ENCODE results near the gene PPM1A.

Gene PPM1A

DNA sequence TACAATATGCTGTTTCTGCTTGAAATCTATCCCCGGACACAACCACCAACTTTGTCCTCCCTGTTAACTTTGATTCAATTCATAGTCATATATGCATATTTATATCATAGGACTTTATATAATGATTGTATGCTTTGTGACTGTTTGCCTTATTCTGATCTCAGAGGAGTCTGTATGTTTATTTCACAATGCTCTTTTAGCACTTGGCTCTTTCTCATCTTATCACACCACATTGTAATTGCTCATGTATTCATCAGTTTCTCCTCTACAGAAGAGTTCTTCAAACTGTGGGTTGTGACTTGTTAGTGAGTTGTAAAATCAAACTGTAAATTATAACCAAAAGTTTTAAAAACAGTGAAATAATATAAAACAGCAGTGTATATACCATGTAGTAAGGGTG is 21.7 kb upstream of the PPM1A start:
- no peak for DNase-seq

DNA sequence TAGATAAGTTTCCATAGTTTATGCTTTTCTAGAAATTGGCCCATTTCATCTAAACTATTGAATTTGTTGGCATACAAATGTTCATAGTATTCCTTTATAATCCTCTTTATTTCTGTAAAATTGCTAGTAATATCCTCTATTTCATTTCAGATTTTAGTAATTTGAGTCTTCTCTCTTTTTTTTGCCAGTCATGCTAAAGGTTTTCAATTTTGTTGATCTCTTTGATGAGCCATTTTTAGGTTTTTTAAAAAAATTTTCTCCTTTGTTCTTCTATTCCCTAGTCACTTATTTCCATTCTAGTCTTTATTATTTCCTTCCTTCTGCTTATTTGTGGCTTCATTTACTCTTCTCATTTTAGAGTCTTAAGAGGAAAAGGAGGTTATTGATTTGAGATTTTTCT is 19.4 kb upstream of the PPM1A start:
- DNase-seq, result no peak

DNA sequence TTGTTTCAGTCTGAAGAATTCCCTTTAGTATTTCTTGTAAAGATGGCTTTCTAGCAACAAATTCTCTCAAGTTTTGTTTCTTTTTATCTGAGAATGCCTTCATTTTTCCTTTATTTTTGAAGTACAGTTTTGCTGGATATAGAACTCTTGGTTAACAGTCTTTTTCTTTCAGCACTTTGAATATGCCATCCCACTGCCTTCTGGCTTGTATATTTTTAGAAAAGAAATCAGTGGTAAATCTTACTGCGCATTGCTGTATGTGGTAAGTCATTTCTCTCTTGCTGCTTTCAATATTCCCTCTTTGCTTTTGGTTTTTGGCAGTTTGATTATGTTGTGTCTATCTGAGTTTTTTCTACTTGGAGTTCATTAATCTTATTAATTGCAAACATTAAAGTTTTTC is 16.8 kb upstream of the PPM1A start:
- no peak for DNase-seq

- DNase-seq, result no peak
These were observed 15.8 kb upstream of the PPM1A start for GRCh38 chr14:60233251-60233650.

GRCh38 chr14:60233891-60234290 is 15.1 kb upstream of the PPM1A start:
- DNase-seq, result no peak

- DNase-seq, result no peak
These were observed 13.6 kb upstream of the PPM1A start for GRCh38 chr14:60235440-60235839.

GRCh38 chr14:60238955-60239354 is 10.1 kb upstream of the PPM1A start:
- no peak for DNase-seq

DNA sequence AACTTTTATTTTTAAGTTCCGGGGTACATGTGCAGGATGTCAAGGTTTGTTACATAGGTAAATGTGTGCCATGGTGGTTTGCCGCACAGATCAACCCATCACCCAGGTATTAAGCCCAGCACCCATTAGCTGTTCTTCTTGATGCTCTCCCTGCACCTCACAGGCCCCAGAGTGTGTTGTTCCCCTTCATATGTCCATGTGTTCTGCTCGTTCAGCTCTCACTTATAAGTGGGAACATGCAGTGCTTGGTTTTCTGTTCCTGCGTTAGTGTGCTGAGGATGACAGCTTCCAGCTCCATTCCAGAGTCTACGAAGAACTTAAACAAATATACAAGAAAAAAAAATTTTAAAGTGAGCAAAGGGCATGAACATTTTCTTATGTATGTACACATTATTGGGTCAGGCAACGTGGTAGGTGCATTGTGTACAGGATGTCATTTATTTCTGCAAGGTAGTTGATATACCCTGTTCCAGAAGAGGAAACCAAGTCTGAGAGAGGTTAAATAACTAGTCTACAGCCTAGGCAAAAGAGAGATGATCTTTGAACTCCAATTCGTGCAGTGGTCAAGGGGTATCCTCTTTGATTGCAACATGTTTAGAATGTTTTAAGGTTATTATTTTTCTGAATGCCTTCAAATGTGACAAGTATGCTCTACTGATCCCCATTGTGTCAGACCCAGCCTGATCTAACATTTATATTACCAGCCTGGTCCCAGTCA is 8.7 kb upstream of the PPM1A start:
- no peak for DNase-seq

- DNase-seq, result no peak
These were observed 7.9 kb upstream of the PPM1A start for GRCh38 chr14:60241091-60241490.

GRCh38 chr14:60242429-60242828 is 6.6 kb upstream of the PPM1A start:
- no peak for DNase-seq

DNA sequence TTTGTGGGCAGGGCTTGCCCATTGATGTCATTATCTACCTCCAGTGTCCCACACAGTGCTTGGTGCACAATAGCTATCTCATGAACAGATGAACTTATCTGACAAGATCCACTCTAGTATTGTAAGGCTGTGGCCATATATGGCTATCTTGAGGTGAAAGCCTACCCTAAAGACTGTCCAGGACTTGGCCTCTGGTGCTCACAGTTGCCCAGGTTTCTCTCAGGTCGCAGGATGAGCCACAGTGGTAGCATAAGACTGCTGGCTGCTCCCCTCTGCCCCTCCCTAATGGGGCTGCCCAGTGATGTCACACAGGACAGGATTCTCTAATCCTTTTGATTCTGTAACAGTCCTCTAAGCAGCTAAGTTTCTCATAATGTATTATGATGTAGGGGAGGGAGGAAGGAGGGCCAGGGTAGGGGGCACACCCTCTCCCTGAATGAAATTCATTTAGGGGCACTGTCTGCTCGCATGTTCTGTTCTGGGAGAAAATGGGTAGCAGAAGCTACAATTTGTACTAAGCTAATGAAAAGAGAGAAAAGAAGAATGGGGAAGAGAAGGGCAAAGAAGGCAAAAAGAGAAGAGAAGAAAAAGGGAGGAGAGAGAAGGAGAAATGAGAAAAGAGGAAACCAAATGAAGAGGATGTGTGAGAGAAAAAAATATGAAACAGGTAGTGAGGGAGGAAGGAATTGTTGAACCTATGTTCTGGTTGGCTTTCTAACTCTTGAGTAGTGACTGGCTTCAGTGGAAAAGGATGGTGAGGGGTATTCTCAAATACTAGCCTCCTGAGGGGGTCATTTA is 3.4 kb upstream of the PPM1A start:
- no peak for DNase-seq

GRCh38 chr14:60247994-60248696 is 876 bp upstream of the PPM1A start:
- DNase-seq, result peak; percentile 91

DNA sequence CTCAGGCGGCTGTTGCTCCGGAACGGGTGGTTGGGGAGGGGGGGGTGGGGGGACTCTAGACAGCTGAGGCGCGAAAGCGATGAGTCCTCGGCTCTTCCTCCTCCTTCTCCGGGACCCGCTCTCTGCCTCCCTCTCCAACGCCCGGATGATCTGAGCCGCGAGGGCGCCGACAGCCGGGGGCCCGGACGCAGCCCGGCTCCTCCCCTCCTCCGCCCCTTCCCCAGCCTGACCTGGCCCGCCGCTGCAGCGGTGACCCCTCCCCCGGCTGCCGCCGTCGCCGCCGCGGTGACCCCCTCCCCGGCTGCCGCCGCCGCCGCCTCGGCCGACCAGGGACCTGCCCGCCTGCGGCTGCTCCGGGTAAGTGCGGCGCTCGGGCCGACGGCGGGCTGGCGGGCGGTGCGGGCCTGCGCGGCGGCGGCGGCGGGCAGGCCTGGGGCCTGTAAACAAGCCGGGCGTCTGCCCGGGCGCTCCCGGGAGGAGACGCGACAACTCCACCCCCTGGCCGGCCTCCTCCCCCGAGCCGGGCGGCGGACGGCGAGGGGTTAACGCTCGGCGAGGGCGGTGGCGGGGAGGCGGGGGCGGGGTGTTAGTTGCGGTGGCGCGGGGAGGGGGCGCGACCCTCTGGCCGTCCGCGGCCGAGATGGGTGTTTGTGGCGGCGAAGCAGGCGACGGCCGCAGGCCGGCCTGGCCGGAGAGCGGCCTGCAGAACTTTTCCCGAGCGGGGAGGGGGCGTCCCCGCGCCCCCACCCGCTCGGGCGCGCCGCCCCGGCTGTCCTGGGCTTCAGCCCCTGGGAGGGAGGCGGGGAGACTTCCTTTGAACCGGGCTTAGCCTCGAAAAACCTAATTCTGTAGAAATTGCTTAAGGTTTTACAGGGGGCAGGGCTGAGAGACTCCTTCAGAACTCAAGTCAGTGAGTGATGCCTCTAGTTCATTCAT is 568 bp downstream of the PPM1A start:
- peak; percentile 69 for DNase-seq

- peak; percentile 31 for DNase-seq
These were observed 1.4 kb downstream of the PPM1A start for GRCh38 chr14:60250257-60251035.

DNA sequence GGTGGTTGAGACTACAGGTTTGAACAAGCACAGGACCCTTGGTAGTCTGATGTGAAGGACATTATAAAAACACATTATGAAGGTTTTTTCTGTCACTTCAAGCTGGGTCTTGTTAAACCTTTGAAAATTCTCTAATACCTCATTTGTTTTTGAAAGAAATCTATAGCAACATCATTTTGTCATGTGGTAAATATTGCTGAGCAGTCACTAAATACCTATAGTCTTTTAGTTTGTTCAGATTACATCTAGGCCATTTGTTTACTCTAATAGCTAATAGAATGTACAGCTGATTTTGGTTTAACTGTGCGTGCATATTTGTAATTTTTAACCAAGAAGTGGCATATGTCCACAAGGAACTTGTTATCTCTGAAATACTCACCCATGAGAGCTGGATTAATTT is 2.9 kb downstream of the PPM1A start:
- no peak for DNase-seq

- no peak for DNase-seq
These were observed 3.6 kb downstream of the PPM1A start for GRCh38 chr14:60252630-60253029.

- no peak for DNase-seq
These were observed 4.6 kb downstream of the PPM1A start for GRCh38 chr14:60253649-60254048.

DNA sequence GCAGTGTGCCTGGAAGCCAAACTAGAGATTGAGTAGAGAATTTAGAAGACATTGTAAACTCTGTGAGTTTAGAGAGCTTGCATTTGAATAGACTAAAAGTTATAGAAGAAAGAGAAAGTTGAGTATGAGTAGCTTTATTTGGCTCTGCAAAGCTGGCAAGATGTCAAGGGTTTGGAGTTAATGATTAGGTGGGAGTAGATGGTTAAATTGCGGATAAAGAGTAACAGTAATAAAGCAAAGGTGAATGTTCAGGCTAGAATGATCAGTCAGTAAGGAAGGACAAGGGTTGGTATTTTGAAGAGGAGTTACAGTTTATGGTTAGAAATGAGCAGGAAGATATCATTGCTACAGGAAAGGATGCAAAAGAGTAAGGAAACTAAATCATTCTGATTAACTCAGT is 5.2 kb downstream of the PPM1A start:
- DNase-seq, result no peak

- no peak for DNase-seq
These were observed 8.8 kb downstream of the PPM1A start for GRCh38 chr14:60257865-60258264.

- DNase-seq, result no peak
These were observed 16.1 kb downstream of the PPM1A start for GRCh38 chr14:60265163-60265562.

- DNase-seq, result peak; percentile 32
These were observed 17.3 kb downstream of the PPM1A start for GRCh38 chr14:60266021-60266937.
